Retinal pigment epithelial cell (primary cell): ENCODE measurements around the gene SH3BP1.

Source experiments
- DNase-seq: peaks from one replicate; pipeline ENCODE4 v3.0.0-alpha.2; 2010; ENCODE audit warnings: low read depth
- H3K4me3 ChIP-seq: 2 replicates; pipeline ENCODE4 v1.5.1; 2011; ENCODE audit warnings: mild to moderate bottlenecking, low read length, control low read depth, moderate library complexity
- CTCF ChIP-seq: conservative IDR thresholded peaks from 2 replicates; pipeline ENCODE4 v1.5.1; 2011; ENCODE audit warnings: low read depth, low read length, control low read depth, inconsistent platforms

SH3BP1 gene

GRCh38 chr22:37675930-37676735, 36.7 kb downstream of the SH3BP1 start:
- no peak for DNase-seq
- H3K4me3 ChIP-seq = peak overlapping the region; percentile 52
- TF ChIP-seq CTCF = no peak

GRCh38 chr22:37676736-37677492, 37.4 kb downstream of the SH3BP1 start:
- TF ChIP-seq CTCF = no peak
- DNase-seq = peak; percentile 81
- H3K4me3 ChIP-seq = peak overlapping the region; percentile 52

- DNase-seq = no peak
- peak overlapping the region; percentile 52 for H3K4me3 ChIP-seq
- no peak for TF ChIP-seq CTCF
Measured at GRCh38 chr22:37677493-37677974, 38.1 kb downstream of the SH3BP1 start.

GRCh38 chr22:37678372-37678771, 38.9 kb downstream of the SH3BP1 start:
- H3K4me3 ChIP-seq = no peak overlapping the region
- DNase-seq = no peak
- no peak for TF ChIP-seq CTCF

- TF ChIP-seq CTCF = no peak
- DNase-seq = no peak
- H3K4me3 ChIP-seq = no peak overlapping the region
Measured at GRCh38 chr22:37679670-37680069, 40.2 kb downstream of the SH3BP1 start.

- DNase-seq = no peak
- H3K4me3 ChIP-seq = no peak overlapping the region
- no peak for TF ChIP-seq CTCF
Measured at GRCh38 chr22:37680191-37680851, 40.9 kb downstream of the SH3BP1 start.
